Stimulated activated CD8-positive, alpha-beta memory T cell treated with anti-CD3 and anti-CD28 coated beads, Interleukin-7, amount 100 ng/mL, for 48 hours (primary cell): ENCODE measurements around the gene GMDS.

Source experiments
- DNase-seq, 2 donors: peaks; one replicate each; pipeline ENCODE4 v3.0.0-alpha.2; 2020; ENCODE audit warnings: low read depth in 1 of 2; ENCODE audit errors: extremely low read depth in 1 of 2

Gene GMDS

GRCh38 chr6:1817033-1817761, 428.2 kb downstream of the GMDS start:
- DNase-seq, result no peak

- DNase-seq, result no peak
Observed at GRCh38 chr6:1815827-1816452, 429.5 kb downstream of the GMDS start.

GRCh38 chr6:1814279-1814678, 431.1 kb downstream of the GMDS start:
- DNase-seq, result no peak

- DNase-seq, result no peak
Observed at GRCh38 chr6:1812487-1812886, 432.9 kb downstream of the GMDS start.

GRCh38 chr6:1812034-1812433, 433.4 kb downstream of the GMDS start:
- DNase-seq, result no peak

GRCh38 chr6:1810880-1811279, 434.5 kb downstream of the GMDS start:
- no peak for DNase-seq

GRCh38 chr6:1809291-1809988, 436.0 kb downstream of the GMDS start:
- DNase-seq, result no peak

GRCh38 chr6:1806935-1807334, 438.5 kb downstream of the GMDS start:
- DNase-seq, result no peak

GRCh38 chr6:1802491-1803395, 442.7 kb downstream of the GMDS start:
- no peak for DNase-seq

GRCh38 chr6:1801401-1801800, 444.0 kb downstream of the GMDS start:
- no peak for DNase-seq

- no peak for DNase-seq
Observed at GRCh38 chr6:1800845-1801244, 444.6 kb downstream of the GMDS start.

- no peak for DNase-seq
Observed at GRCh38 chr6:1798965-1799325, 446.5 kb downstream of the GMDS start.

GRCh38 chr6:1798303-1798964, 447.0 kb downstream of the GMDS start:
- DNase-seq, result no peak

- DNase-seq, result no peak
Observed at GRCh38 chr6:1797801-1798200, 447.6 kb downstream of the GMDS start.

GRCh38 chr6:1796706-1797529, 448.5 kb downstream of the GMDS start:
- no peak for DNase-seq

GRCh38 chr6:1795910-1796309, 449.5 kb downstream of the GMDS start:
- no peak for DNase-seq

GRCh38 chr6:1792989-1793388, 452.4 kb downstream of the GMDS start:
- DNase-seq, result no peak

- no peak for DNase-seq
Observed at GRCh38 chr6:1790684-1791083, 454.7 kb downstream of the GMDS start.

- no peak for DNase-seq
Observed at GRCh38 chr6:1789092-1789491, 456.3 kb downstream of the GMDS start.

- no peak for DNase-seq
Observed at GRCh38 chr6:1787894-1788293, 457.5 kb downstream of the GMDS start.
